Stomach (tissue), 4 donors: ENCODE results near the gene MYO5A.
"Not testable (repeated sequence)": the region's sequence is repeated elsewhere in the genome, so short reads cannot be mapped to it uniquely, and the experiment has no call there.

ENCODE experiments used
- EP300 ChIP-seq: sonication (generic); formaldehyde crosslinking; IDR thresholded peaks from one replicate; pipeline ENCODE4 v1.6.1; 2017; ENCODE audit warnings: antibody characterized with exemption
- POLR2A ChIP-seq, 4 donors: fragments of 450-650 bp; IDR thresholded peaks; one replicate each; pipeline ENCODE4 v1.6.1; 2016; ENCODE audit warnings: antibody characterized with exemption in 4 of 4, control low read depth in 2 of 4, mild to moderate bottlenecking in 1 of 4, moderate library complexity in 1 of 4
- POLR2AphosphoS5 ChIP-seq, 3 donors: sonication (generic); formaldehyde crosslinking; IDR thresholded peaks; one replicate each; pipeline ENCODE4 v1.6.1; 2016; ENCODE audit warnings: antibody characterized with exemption in 3 of 3
- TF ChIP-seq, protein P1 (sequence below), 7 experiments: fragments of 450-650 bp in 4 of 7; fragments of 200-600 bp in 3 of 7; sonication (generic) in 3 of 7; IDR thresholded peaks; one replicate each; pipeline ENCODE4 v1.5.1; 2016 to 2019; ENCODE audit warnings: antibody characterized with exemption in 7 of 7, control low read depth in 2 of 7, mild to moderate bottlenecking in 1 of 7

GRCh38 chr15:52575573-52575972 is 46.9 kb upstream of the MYO5A start:
- TF ChIP-seq, protein P1, sequence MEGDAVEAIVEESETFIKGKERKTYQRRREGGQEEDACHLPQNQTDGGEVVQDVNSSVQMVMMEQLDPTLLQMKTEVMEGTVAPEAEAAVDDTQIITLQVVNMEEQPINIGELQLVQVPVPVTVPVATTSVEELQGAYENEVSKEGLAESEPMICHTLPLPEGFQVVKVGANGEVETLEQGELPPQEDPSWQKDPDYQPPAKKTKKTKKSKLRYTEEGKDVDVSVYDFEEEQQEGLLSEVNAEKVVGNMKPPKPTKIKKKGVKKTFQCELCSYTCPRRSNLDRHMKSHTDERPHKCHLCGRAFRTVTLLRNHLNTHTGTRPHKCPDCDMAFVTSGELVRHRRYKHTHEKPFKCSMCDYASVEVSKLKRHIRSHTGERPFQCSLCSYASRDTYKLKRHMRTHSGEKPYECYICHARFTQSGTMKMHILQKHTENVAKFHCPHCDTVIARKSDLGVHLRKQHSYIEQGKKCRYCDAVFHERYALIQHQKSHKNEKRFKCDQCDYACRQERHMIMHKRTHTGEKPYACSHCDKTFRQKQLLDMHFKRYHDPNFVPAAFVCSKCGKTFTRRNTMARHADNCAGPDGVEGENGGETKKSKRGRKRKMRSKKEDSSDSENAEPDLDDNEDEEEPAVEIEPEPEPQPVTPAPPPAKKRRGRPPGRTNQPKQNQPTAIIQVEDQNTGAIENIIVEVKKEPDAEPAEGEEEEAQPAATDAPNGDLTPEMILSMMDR (IDR thresholded peaks at IDR 0.05) = not testable (repeated sequence)
- not testable (repeated sequence) for TF ChIP-seq EP300; POLR2A (IDR thresholded peaks at IDR 0.05); POLR2AphosphoS5 (IDR thresholded peaks at IDR 0.05)
